SU-DHL-6 (cell line): ENCODE results near the gene LARP6.

Source experiments
- H2AFZ ChIP-seq: fragments of 200-600 bp; sonication (generic); 2 replicates; pipeline ENCODE4 v1.6.1; 2014; ENCODE audit warnings: low read depth, mild to moderate bottlenecking, moderate library complexity, mixed read lengths, antibody characterized with exemption, low read length; ENCODE audit not compliant: severe bottlenecking
- H3F3A ChIP-seq: fragments of 200-600 bp; shearing (Covaris generic); 2 replicates; pipeline ENCODE4 v1.6.0; 2016; ENCODE audit warnings: antibody characterized with exemption, mild to moderate bottlenecking; ENCODE audit not compliant: insufficient read depth
- H3K27ac ChIP-seq: fragments of 200-600 bp; sonication (generic); 2 replicates; pipeline ENCODE4 v1.5.1; 2016; ENCODE audit warnings: low read depth, mild to moderate bottlenecking, low read length, moderate library complexity, mixed read lengths
- H3K27me3 ChIP-seq: fragments of 200-600 bp; sonication (generic), shearing (Covaris generic); 2 replicates; pipeline ENCODE4 v1.6.0; 2014; ENCODE audit warnings: mild to moderate bottlenecking, low read length
- H3K36me3 ChIP-seq: fragments of 200-600 bp; sonication (generic); 2 replicates; pipeline ENCODE4 v1.6.1; 2014; ENCODE audit warnings: mild to moderate bottlenecking, low read length, mixed read lengths
- H3K4me2 ChIP-seq: fragments of 300-600, 200-600 bp; shearing (Covaris generic), sonication (generic); 2 replicates; pipeline ENCODE4 v1.6.0; 2014; ENCODE audit warnings: low read length, low read depth, mild to moderate bottlenecking; ENCODE audit not compliant: poor library complexity, severe bottlenecking
- H3K4me3 ChIP-seq: fragments of 200-600 bp; sonication (generic); 2 replicates; pipeline ENCODE4 v1.5.1; 2014; ENCODE audit warnings: antibody characterized with exemption, low read length, mild to moderate bottlenecking, mixed read lengths; ENCODE audit not compliant: insufficient read depth, poor library complexity, severe bottlenecking
- H3K79me2 ChIP-seq: fragments of 200-600 bp; sonication (generic); 2 replicates; pipeline ENCODE4 v1.6.1; 2014; ENCODE audit warnings: mild to moderate bottlenecking, low read length, moderate library complexity; ENCODE audit not compliant: insufficient read depth
- H3K9ac ChIP-seq: fragments of 200-600 bp; sonication (generic); 2 replicates; pipeline ENCODE4 v1.7.0; 2014; ENCODE audit warnings: mild to moderate bottlenecking, low read length
- H3K9me2 ChIP-seq: fragments of 200-600 bp; sonication (generic); replicated peaks from 2 replicates; pipeline ENCODE4 v1.6.1; 2014; ENCODE audit warnings: low read length; ENCODE audit not compliant: insufficient read depth
- H3K9me3 ChIP-seq: fragments of 200-600 bp; sonication (generic); 2 replicates; pipeline ENCODE4 v1.6.1; 2014; ENCODE audit warnings: low read length, mixed read lengths; ENCODE audit not compliant: insufficient read depth
- H4K20me1 ChIP-seq: fragments of 200-600 bp; sonication (generic); 2 replicates; pipeline ENCODE4 v1.6.1; 2014; ENCODE audit warnings: low read depth, mild to moderate bottlenecking, antibody characterized with exemption, low read length, moderate library complexity, mixed read lengths
- EZH2phosphoT487 ChIP-seq: fragments of 200-600 bp; sonication (generic), shearing (Covaris generic); conservative IDR thresholded peaks from 2 replicates; pipeline ENCODE4 v1.6.1; 2018; ENCODE audit warnings: mild to moderate bottlenecking, antibody characterized with exemption, low read length, moderate library complexity, mixed read lengths
- TF ChIP-seq, protein P1 (sequence below): fragments of 200-600 bp; sonication (generic); IDR thresholded peaks from one replicate; pipeline ENCODE4 v1.5.1; 2017; ENCODE audit warnings: antibody characterized with exemption, mild to moderate bottlenecking, low read length, moderate library complexity; ENCODE audit not compliant: insufficient read depth, poor library complexity, severe bottlenecking

LARP6 gene

DNA sequence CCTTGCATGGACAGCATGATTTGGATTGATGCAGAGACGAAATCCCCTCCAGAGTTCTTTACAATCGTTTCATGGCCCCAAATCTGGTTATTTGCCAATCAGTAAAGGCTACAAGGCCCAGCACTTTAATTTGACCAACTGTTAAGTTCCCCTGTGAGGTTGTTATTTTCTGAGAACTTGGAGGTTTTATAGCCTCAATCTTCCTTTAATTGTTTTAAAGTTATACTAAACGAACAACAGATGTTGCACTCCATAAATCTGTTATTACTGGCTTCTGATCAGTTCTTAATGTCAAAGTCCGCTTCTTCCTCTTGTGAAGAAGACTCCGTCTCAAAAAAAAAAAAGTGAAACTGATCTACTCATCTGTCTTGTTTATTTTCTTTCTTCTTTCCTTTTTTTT, 30.8 kb downstream of the LARP6 start:
- Histone ChIP-seq H3K9me3 (0 out of 2 replicates have a peak, but pooled peaks cover 5% of the 10 kb centered on the region), H3K36me3 (no peaks in the 10 kb centered on the region), H3K27me3 (no peaks in the 10 kb centered on the region), H3F3A (no peaks in the 10 kb centered on the region), H3K4me3 (no peak overlapping the region), H3K9me2 (no peaks in the 10 kb centered on the region), H3K4me2 (no peak overlapping the region), H2AFZ (no peak overlapping the region), H3K79me2 (no peaks in the 10 kb centered on the region), H3K9ac (no peak overlapping the region), H4K20me1 (no peaks in the 10 kb centered on the region), H3K27ac (no peak overlapping the region)
- TF ChIP-seq, protein P1, sequence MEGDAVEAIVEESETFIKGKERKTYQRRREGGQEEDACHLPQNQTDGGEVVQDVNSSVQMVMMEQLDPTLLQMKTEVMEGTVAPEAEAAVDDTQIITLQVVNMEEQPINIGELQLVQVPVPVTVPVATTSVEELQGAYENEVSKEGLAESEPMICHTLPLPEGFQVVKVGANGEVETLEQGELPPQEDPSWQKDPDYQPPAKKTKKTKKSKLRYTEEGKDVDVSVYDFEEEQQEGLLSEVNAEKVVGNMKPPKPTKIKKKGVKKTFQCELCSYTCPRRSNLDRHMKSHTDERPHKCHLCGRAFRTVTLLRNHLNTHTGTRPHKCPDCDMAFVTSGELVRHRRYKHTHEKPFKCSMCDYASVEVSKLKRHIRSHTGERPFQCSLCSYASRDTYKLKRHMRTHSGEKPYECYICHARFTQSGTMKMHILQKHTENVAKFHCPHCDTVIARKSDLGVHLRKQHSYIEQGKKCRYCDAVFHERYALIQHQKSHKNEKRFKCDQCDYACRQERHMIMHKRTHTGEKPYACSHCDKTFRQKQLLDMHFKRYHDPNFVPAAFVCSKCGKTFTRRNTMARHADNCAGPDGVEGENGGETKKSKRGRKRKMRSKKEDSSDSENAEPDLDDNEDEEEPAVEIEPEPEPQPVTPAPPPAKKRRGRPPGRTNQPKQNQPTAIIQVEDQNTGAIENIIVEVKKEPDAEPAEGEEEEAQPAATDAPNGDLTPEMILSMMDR, result no peak
- TF ChIP-seq EZH2phosphoT487, result no peak

DNA sequence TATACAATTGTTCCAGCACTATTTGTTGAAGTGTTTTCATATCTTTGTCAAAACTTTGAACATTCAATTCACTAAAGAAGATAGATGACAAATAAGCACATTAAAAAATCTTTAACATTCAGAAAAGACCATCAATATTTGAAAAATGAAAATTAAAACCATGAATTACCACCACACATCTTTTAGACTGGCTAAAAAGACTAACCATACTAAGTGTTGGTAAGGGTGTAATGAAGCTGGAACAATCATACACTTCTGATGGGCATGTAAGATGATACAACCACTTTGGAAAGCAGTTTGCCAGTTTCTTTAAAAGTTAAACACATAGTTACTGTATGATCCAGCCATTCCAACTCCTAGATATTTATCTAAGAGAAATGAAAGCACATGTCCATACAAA, 33.7 kb downstream of the LARP6 start:
- Histone ChIP-seq H4K20me1 (no peaks in the 10 kb centered on the region), H3K9me3 (0 out of 2 replicates have a peak, but pooled peaks cover 5% of the 10 kb centered on the region), H3K9ac (no peak overlapping the region), H3K27me3 (no peaks in the 10 kb centered on the region), H3K79me2 (no peaks in the 10 kb centered on the region), H3K27ac (no peak overlapping the region), H3K36me3 (no peaks in the 10 kb centered on the region), H2AFZ (no peak overlapping the region), H3K4me2 (no peak overlapping the region), H3K4me3 (no peak overlapping the region), H3K9me2 (no peaks in the 10 kb centered on the region), H3F3A (no peaks in the 10 kb centered on the region)
- no peak for TF ChIP-seq EZH2phosphoT487
- TF ChIP-seq, protein P1, result no peak

DNA sequence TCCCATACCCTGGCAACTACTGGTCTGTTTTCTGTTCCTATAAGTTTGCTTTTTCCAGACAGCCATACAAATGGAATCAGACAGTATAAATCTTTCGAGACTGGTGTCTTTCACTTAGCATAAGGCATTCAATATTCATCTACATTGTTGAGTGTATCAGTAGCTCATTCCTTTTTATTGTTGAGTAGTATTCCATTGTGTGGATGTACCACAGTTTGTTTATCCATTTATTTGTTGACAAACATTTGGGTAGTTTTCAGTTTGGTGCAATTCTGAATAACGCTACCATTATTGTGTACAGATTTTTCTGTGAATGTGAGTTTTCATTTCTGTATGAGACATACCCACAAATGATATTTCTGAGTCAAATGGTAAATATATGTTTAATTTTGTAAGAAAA, 35.4 kb downstream of the LARP6 start:
- Histone ChIP-seq H3K4me3 (no peak overlapping the region), H2AFZ (no peak overlapping the region), H3K4me2 (no peak overlapping the region), H3K9ac (no peak overlapping the region), H3K9me3 (0 out of 2 replicates have a peak, but pooled peaks cover 5% of the 10 kb centered on the region), H3K27ac (no peak overlapping the region), H3K27me3 (no peaks in the 10 kb centered on the region), H3K79me2 (no peaks in the 10 kb centered on the region), H3F3A (no peaks in the 10 kb centered on the region), H4K20me1 (no peaks in the 10 kb centered on the region), H3K36me3 (no peaks in the 10 kb centered on the region), H3K9me2 (no peaks in the 10 kb centered on the region)
- TF ChIP-seq, protein P1, result no peak
- no peak for TF ChIP-seq EZH2phosphoT487
